HepG2 (cell line): ENCODE results near the gene TWF1. TPM values are rescaled to one million over a fixed set of nuclear protein-coding genes. Genes with fewer than 3 reads are reported as not detected.

Experiments
- ATAC-seq: fragments of 200-7000 bp; cut with Tn5 transposase; 3 replicates; pipeline ENCODE4 v1.9.1; 2020; ENCODE audit warnings: mild to moderate bottlenecking, moderate library complexity
- BruUV-seq: library from RNA; stranded (reverse); fragments of 400-500 nt; replicated peaks from 2 replicates; lab custom pipeline; 2021; lab: Mats Ljungman, UMichigan
- CTCF ChIA-PET: fragments of 300-600 bp; formaldehyde crosslinking; extraction: SDS; loops from one replicate; lab custom pipeline; 2021; ENCODE audit warnings: low total read pairs, inconsistent platforms, low intra/inter-chr PET ratio; lab: Yijun Ruan, JAX
- POLR2A ChIA-PET: fragments of 350-600 bp; sonication (Branson Sonifier 250); formaldehyde crosslinking; loops from one replicate; lab custom pipeline; 2020; ENCODE audit warnings: antibody characterized with exemption, inconsistent platforms; lab: Yijun Ruan, JAX
- DNase-seq: peaks from one replicate; pipeline ENCODE4 v3.0.0-alpha.2; 2015; ENCODE audit warnings: low spot score
- FAIRE-seq: peaks from 3 replicates; lab custom pipeline; 2011; peaks lifted over from hg19 to GRCh38; lab: Jason Lieb, UNC
- H2AFZ ChIP-seq: one replicate; pipeline ENCODE4 v1.6.1; 2011; ENCODE audit warnings: low read length, inconsistent platforms
- H3K27ac ChIP-seq: fragments of 300-600 bp; 3 replicates; pipeline ENCODE4 v1.8.0; 2011; ENCODE audit warnings: mixed run types, mild to moderate bottlenecking, mixed read lengths, low read length, inconsistent platforms; ENCODE audit not compliant: insufficient read depth; ENCODE audit errors: extremely low read length
- H3K27me3 ChIP-seq, 2 experiments: fragments of 200-600 bp in 1 of 2; 2 replicates in 1 of 2; 3 replicates in 1 of 2; pipeline versions ENCODE4 v1.6.0 to v1.8.0; 2011; ENCODE audit warnings: low read length in 2 of 2, mild to moderate bottlenecking in 2 of 2, moderate library complexity in 2 of 2, inconsistent platforms in 1 of 2; ENCODE audit not compliant: insufficient read depth in 2 of 2, control insufficient read depth in 1 of 2
- H3K36me3 ChIP-seq, 2 experiments: fragments of 200-600 bp in 1 of 2; replicated peaks in 1 of 2; 2 replicates in 1 of 2; 3 replicates in 1 of 2; pipeline versions ENCODE4 v1.5.1 to v1.8.0; 2011; ENCODE audit warnings: low read length in 2 of 2, inconsistent platforms in 1 of 2; ENCODE audit not compliant: insufficient read depth in 2 of 2, control insufficient read depth in 1 of 2
- H3K4me1 ChIP-seq: 2 replicates; pipeline ENCODE4 v1.5.1; 2012; ENCODE audit warnings: low read length, inconsistent platforms; ENCODE audit not compliant: insufficient read depth
- H3K4me2 ChIP-seq: 2 replicates; pipeline ENCODE4 v1.6.0; 2011; ENCODE audit warnings: low read depth, low read length, inconsistent platforms
- H3K4me3 ChIP-seq, 3 experiments: fragments of 200-600 bp in 1 of 3; sonication (generic), shearing (Covaris generic) in 1 of 3; replicated peaks in 1 of 3; 2 replicates each; pipeline ENCODE4 v1.5.1; 2011 to 2016; ENCODE audit warnings: low read length in 3 of 3, inconsistent platforms in 2 of 3, low read depth in 2 of 3, mild to moderate bottlenecking in 2 of 3, control low read depth in 1 of 3, mixed read lengths in 1 of 3; ENCODE audit not compliant: insufficient read depth in 1 of 3
- H3K79me2 ChIP-seq: one replicate; pipeline ENCODE4 v1.6.1; 2011; ENCODE audit warnings: low read length, inconsistent platforms; ENCODE audit not compliant: insufficient read depth
- H3K9ac ChIP-seq: 2 replicates; pipeline ENCODE4 v1.6.0; 2011; ENCODE audit warnings: mild to moderate bottlenecking, low read depth, low read length, inconsistent platforms; ENCODE audit not compliant: insufficient read depth
- H3K9me3 ChIP-seq: 2 replicates; pipeline ENCODE4 v1.5.1; 2012; ENCODE audit warnings: mild to moderate bottlenecking, low read length
- H4K20me1 ChIP-seq: 2 replicates; pipeline ENCODE4 v1.6.0; 2011; ENCODE audit warnings: inconsistent platforms, mild to moderate bottlenecking, low read length, moderate library complexity; ENCODE audit not compliant: insufficient read depth
- ETV5 ChIP-seq: IDR thresholded peaks from 2 replicates; pipeline ENCODE4 v1.6.1; 2018; ENCODE audit warnings: missing biosample characterization, missing genetic modification reagents, inconsistent platforms, borderline replicate concordance
- EZH2 ChIP-seq: conservative IDR thresholded peaks from 2 replicates; pipeline ENCODE4 v1.6.1; 2012; ENCODE audit warnings: mild to moderate bottlenecking, low read depth, low read length, moderate library complexity
- HOXA3 ChIP-seq: sonication (generic); formaldehyde crosslinking; IDR thresholded peaks from 2 replicates; pipeline ENCODE4 v1.5.0; 2020; ENCODE audit warnings: missing genetic modification reagents
- RFX1 ChIP-seq: fragments of 450-650 bp; IDR thresholded peaks from 2 replicates; pipeline ENCODE4 v1.6.1; 2017
- ZNF232 ChIP-seq: sonication (generic); formaldehyde crosslinking; IDR thresholded peaks from 2 replicates; pipeline ENCODE4 v1.4.0; 2020; ENCODE audit warnings: missing genetic modification reagents, borderline replicate concordance
- ZNF557 ChIP-seq: sonication (generic); formaldehyde crosslinking; IDR thresholded peaks from 2 replicates; pipeline ENCODE4 v1.4.0; 2020; ENCODE audit warnings: missing genetic modification reagents
- ZNF775 ChIP-seq: sonication (generic); formaldehyde crosslinking; IDR thresholded peaks from 2 replicates; pipeline ENCODE4 v1.4.0; 2020; ENCODE audit warnings: missing genetic modification reagents, mild to moderate bottlenecking, moderate library complexity, borderline replicate concordance
- WGBS: methylation state at CpG from one replicate; pipeline ENCODE4 v1.1.6; 2017; ENCODE audit warnings: low lambda C conversion rate; 5-methylcytosine and 5-hydroxymethylcytosine counted together
- in situ Hi-C: cut with HindIII; loops from 2 replicates; pipeline ENCODE4 v1.10.0; 2017; ENCODE audit warnings: low pct_unique_long_range_greater_than_20kb; ENCODE audit not compliant: extremely low pct_ligation_motif_present
- intact Hi-C: fragments of 100-400 bp; cut with micrococcal nuclease; formaldehyde crosslinking; loops from one replicate; pipeline ENCODE4 v1.10.0; 2022; ENCODE audit not compliant: unreplicated experiment
- polyA plus RNA-seq, 8 experiments: library from polyadenylated mRNA; depleted of rRNA in 3 of 8; stranded (reverse) in 7 of 8; unstranded in 1 of 8; fragments of >200 nt; fragmentation: Illumina TruSeq in 4 of 8; extraction: Trizol in 4 of 8; gene quantifications; 2 replicates each; pipeline versions ENCODE4 v1.2.1 to v1.2.3, GENCODE V29; 2011 to 2016; ENCODE audit warnings: low read depth in 4 of 8, missing spikeins in 1 of 8, mixed read lengths in 1 of 8; ENCODE audit not compliant: insufficient read depth in 1 of 8
- total RNA-seq, 5 experiments: library from RNA; depleted of rRNA; stranded (reverse); fragments of >200 nt; fragmentation: Illumina TruSeq; extraction: Trizol; gene quantifications; 2 replicates each; pipeline ENCODE4 v1.2.3, GENCODE V29; 2016; ENCODE audit warnings: low read depth in 1 of 5
- TF ChIP-seq, protein P1 (sequence below): sonication (generic); IDR thresholded peaks from 2 replicates; pipeline ENCODE4 v1.6.1; 2016; ENCODE audit warnings: low read depth, borderline replicate concordance
- TF ChIP-seq, protein P2 (sequence below): sonication (generic); formaldehyde crosslinking; IDR thresholded peaks from 2 replicates; pipeline ENCODE4 v1.8.0; 2022; ENCODE audit warnings: missing genetic modification reagents, low read depth, mild to moderate bottlenecking, borderline replicate concordance
- TF ChIP-seq, protein P3 (sequence below): IDR thresholded peaks from 2 replicates; pipeline ENCODE4 v1.6.1; 2012; ENCODE audit warnings: inconsistent platforms
- TF ChIP-seq, protein P4 (sequence below): sonication (generic); formaldehyde crosslinking; IDR thresholded peaks from 2 replicates; pipeline ENCODE4 v1.5.0; 2020; ENCODE audit warnings: mild to moderate bottlenecking, missing genetic modification reagents
- TF ChIP-seq, protein P5 (sequence below), 2 experiments: sonication (generic) in 1 of 2; formaldehyde crosslinking in 1 of 2; IDR thresholded peaks; 2 replicates each; pipeline versions ENCODE4 v1.4.0 to v1.6.1; 2018 to 2020; ENCODE audit warnings: missing genetic modification reagents in 2 of 2, borderline replicate concordance in 1 of 2, low read depth in 1 of 2, mild to moderate bottlenecking in 1 of 2, missing biosample characterization in 1 of 2

TWF1 gene
- total and polyA plus RNA-seq, 2 of the 13 experiments (the other 11 are each of a cell fraction or from before 2014, with no cell fraction given), result 32.3 to 85.5 TPM

DNA sequence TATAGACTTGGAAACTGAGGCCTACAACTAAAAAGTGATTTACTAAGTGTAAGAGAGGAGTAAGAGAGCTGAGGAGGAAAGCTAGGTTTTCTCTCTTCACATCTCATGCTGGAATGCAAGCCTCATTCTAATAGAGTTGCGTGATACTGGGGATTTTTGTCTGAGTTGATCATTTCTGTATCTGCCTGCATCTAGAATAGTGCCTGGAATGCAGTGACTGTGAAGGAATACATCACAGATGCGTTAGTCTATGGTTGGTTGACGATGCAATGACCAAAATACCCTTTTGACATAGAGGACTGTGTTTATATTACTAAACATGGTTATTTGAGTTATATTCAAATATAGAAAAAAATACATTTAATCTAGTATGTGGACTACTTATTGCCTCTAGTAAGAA lies 20.6 kb upstream of the TWF1 start (continued):
- TF ChIP-seq, protein P1, sequence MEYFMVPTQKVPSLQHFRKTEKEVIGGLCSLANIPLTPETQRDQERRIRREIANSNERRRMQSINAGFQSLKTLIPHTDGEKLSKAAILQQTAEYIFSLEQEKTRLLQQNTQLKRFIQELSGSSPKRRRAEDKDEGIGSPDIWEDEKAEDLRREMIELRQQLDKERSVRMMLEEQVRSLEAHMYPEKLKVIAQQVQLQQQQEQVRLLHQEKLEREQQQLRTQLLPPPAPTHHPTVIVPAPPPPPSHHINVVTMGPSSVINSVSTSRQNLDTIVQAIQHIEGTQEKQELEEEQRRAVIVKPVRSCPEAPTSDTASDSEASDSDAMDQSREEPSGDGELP, result no peak
- no peak for TF ChIP-seq ZNF775 (CRISPR knock-in tag)
- TF ChIP-seq EZH2, result no peak
- TF ChIP-seq, protein P2, sequence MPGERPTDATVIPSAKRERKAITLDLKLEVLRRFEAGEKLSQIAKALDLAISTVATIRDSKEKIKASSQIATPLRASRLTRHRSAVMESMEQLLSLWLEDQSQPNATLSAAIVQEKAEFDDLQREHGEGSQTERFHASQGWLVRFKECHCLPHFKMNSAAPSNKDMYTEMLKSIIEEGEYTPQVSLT (CRISPR knock-in tag), result no peak

DNA sequence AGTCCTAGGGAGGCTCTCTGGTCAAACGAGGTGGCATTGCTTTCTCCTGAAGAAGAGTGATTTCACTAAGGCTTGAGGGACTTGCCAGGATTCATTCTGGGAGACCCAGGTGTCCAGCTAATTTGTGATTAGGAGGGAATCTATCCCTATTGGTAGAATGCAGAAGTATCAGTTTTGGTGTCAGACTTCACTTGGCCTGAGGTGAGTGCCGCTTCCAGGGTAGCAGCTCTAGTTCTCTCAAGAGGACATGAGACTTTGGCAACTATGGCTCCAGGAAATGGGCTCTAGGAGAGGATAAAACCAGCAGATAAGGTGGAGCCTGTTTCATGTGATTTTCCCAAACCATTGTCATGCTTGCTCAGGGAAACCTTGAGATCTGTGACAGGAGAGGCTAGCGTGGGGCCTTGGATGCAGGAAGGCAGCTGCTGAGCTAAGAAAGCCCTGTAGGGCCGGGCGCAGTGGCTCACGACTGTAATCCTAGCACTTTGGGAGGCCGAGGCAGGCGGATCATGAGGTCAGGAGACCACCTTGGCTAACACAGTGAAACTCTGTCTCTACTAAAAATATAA lies 18.2 kb upstream of the TWF1 start:
- BruUV-seq, result no TSS peak
- no peak overlapping the region for H3K4me2 ChIP-seq
- WGBS, result 40% methylated on average over 2 of the region's 8 CpGs
- no peak overlapping the region for H2AFZ ChIP-seq
- H4K20me1 ChIP-seq, result no peaks in the 10 kb centered on the region
- no peak for FAIRE-seq
- in situ Hi-C loops, result no loop called here
- H3K79me2 ChIP-seq, result no peaks in the 10 kb centered on the region
- no peak overlapping the region for H3K27ac ChIP-seq
- H3K9ac ChIP-seq, result no peak overlapping the region
- no peak for ATAC-seq
- no peaks in the 10 kb centered on the region for H3K36me3 ChIP-seq
- ChIA-PET CTCF (no interaction called here), POLR2A (no interaction called here)
- TF ChIP-seq ETV5 (CRISPR knock-in tag) (no peak), ZNF232 (no peak), HOXA3 (CRISPR knock-in tag) (no peak), RFX1 (no peak), ZNF557 (CRISPR knock-in tag) (no peak)
- TF ChIP-seq, protein P3, sequence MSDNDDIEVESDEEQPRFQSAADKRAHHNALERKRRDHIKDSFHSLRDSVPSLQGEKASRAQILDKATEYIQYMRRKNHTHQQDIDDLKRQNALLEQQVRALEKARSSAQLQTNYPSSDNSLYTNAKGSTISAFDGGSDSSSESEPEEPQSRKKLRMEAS, result no peak
- TF ChIP-seq, protein P4, sequence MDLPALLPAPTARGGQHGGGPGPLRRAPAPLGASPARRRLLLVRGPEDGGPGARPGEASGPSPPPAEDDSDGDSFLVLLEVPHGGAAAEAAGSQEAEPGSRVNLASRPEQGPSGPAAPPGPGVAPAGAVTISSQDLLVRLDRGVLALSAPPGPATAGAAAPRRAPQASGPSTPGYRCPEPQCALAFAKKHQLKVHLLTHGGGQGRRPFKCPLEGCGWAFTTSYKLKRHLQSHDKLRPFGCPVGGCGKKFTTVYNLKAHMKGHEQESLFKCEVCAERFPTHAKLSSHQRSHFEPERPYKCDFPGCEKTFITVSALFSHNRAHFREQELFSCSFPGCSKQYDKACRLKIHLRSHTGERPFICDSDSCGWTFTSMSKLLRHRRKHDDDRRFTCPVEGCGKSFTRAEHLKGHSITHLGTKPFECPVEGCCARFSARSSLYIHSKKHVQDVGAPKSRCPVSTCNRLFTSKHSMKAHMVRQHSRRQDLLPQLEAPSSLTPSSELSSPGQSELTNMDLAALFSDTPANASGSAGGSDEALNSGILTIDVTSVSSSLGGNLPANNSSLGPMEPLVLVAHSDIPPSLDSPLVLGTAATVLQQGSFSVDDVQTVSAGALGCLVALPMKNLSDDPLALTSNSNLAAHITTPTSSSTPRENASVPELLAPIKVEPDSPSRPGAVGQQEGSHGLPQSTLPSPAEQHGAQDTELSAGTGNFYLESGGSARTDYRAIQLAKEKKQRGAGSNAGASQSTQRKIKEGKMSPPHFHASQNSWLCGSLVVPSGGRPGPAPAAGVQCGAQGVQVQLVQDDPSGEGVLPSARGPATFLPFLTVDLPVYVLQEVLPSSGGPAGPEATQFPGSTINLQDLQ (CRISPR knock-in tag), result no peak
- TF ChIP-seq, protein P5, sequence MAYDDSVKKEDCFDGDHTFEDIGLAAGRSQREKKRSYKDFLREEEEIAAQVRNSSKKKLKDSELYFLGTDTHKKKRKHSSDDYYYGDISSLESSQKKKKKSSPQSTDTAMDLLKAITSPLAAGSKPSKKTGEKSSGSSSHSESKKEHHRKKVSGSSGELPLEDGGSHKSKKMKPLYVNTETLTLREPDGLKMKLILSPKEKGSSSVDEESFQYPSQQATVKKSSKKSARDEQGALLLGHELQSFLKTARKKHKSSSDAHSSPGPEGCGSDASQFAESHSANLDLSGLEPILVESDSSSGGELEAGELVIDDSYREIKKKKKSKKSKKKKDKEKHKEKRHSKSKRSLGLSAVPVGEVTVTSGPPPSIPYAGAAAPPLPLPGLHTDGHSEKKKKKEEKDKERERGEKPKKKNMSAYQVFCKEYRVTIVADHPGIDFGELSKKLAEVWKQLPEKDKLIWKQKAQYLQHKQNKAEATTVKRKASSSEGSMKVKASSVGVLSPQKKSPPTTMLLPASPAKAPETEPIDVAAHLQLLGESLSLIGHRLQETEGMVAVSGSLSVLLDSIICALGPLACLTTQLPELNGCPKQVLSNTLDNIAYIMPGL (CRISPR knock-in tag; IDR thresholded peaks at IDR 0.05; ENCODE audit: borderline replicate concordance in 1 of 2, low read depth in 1 of 2), result no peak
- H3K4me3 ChIP-seq, result no peak overlapping the region
- H3K4me1 ChIP-seq, result no peaks in the 10 kb centered on the region
- H3K9me3 ChIP-seq, result no peaks in the 10 kb centered on the region
- intact Hi-C loops, result no loop called here
- DNase-seq, result no peak
- peaks cover 0 to 1% of the 10 kb centered on the region in 2 experiments; a peak in 2 of 5 replicates for H3K27me3 ChIP-seq
